SJSA1 (cell line): ENCODE results near the gene RNF38. TPM values are rescaled to one million over a fixed set of nuclear protein-coding genes. Genes with fewer than 3 reads are reported as not detected.

Experiments used
- DNase-seq, 2 experiments: peaks; one replicate each; pipeline ENCODE4 v3.0.0-alpha.2; 2015 to 2020; ENCODE audit warnings: low spot score in 2 of 2, low read depth in 1 of 2
- H3K27ac ChIP-seq: fragments of 250-450 bp; sonication (Bioruptor Pico); 2 replicates; pipeline ENCODE4 v1.5.1; 2020; ENCODE audit warnings: mild to moderate bottlenecking, moderate library complexity
- H3K27me3 ChIP-seq: fragments of 250-450 bp; sonication (Bioruptor Pico); replicated peaks from 2 replicates; pipeline ENCODE4 v1.5.1; 2020; ENCODE audit warnings: mild to moderate bottlenecking, moderate library complexity
- H3K36me3 ChIP-seq: fragments of 250-450 bp; sonication (Bioruptor Pico); 2 replicates; pipeline ENCODE4 v1.5.1; 2020; ENCODE audit warnings: mild to moderate bottlenecking
- H3K4me1 ChIP-seq: fragments of 250-450 bp; sonication (Bioruptor Pico); replicated peaks from 2 replicates; pipeline ENCODE4 v1.6.1; 2021; ENCODE audit warnings: mild to moderate bottlenecking
- H3K4me3 ChIP-seq: fragments of 250-450 bp; sonication (Bioruptor Pico); 2 replicates; pipeline ENCODE4 v1.5.1; 2020; ENCODE audit warnings: mild to moderate bottlenecking
- H3K9me3 ChIP-seq: fragments of 250-450 bp; sonication (Bioruptor Pico); replicated peaks from 2 replicates; pipeline ENCODE4 v1.5.1; 2020; ENCODE audit warnings: mild to moderate bottlenecking
- total RNA-seq: library from RNA; depleted of rRNA; stranded (reverse); fragments of >200 nt; shearing (Covaris generic); gene quantifications from 2 replicates; pipeline ENCODE4 v1.2.3, GENCODE V29; 2014; rRNA removed

Gene RNF38
- total RNA-seq, 1 experiment from 2014 or later: 8.8 TPM

GRCh38 chr9:36288070-36288469 lies 112.0 kb downstream of the RNF38 start:
- no peaks in the 10 kb centered on the region for H3K36me3 ChIP-seq
- no peaks in the 10 kb centered on the region for H3K9me3 ChIP-seq
- H3K27ac ChIP-seq: no peak overlapping the region
- H3K4me1 ChIP-seq: no peaks in the 10 kb centered on the region
- H3K27me3 ChIP-seq: no peaks in the 10 kb centered on the region
- no peak for DNase-seq
- H3K4me3 ChIP-seq: no peak overlapping the region

Other genes with a start within 250 kb of the RNF38 start
- 0.61 and 1.3 TPM in 2 replicates for gene CCIN, start 230.9 kb downstream of the RNF38 start, total RNA-seq
- gene CLTA, start 209.3 kb downstream of the RNF38 start, total RNA-seq: 248 and 301 TPM in 2 replicates
- gene GNE, start 141.8 kb downstream of the RNF38 start, total RNA-seq: 12.2 and 15.1 TPM in 2 replicates
- gene MELK, start 172.6 kb upstream of the RNF38 start, total RNA-seq: 24.7 and 43.9 TPM in 2 replicates